ENCODE data around the gene REM1.
"Not testable (repeated sequence)": the region's sequence is repeated elsewhere in the genome, so short reads cannot be mapped to it uniquely, and the experiment has no call there.

The REM1 gene

GRCh38 chr20:31474758-31475427 is at the start of gene REM1, which contains the start of gene DEFB124:
Gene REM1 (plus strand): TSS chr20:31475288. CDS start chr20:31476446, 1,158 bp downstream.
Gene DEFB124 (minus strand): TSS chr20:31475127. CDS start chr20:31473013, 2,114 bp downstream.
- DNase-seq (ENCODE audit: low read depth), result no peak
- TF ChIP-seq CTCF (conservative IDR thresholded peaks at IDR 0.05; ENCODE audit: low read depth, low read length), result no peak
- no peak within 1 kb of the TSS for H3K4me3 ChIP-seq (ENCODE audit: low read depth, low read length)

- DNase-seq (ENCODE audit: low read depth), result no peak
- TF ChIP-seq CTCF (conservative IDR thresholded peaks at IDR 0.05; ENCODE audit: low read depth, low read length), result no peak
Measured at GRCh38 chr20:31425797-31426196, 49.3 kb upstream of the REM1 start.

GRCh38 chr20:31426891-31427551 is 48.1 kb upstream of the REM1 start:
- not testable (repeated sequence) for H3K4me3 ChIP-seq (ENCODE audit: low read depth, low read length); DNase-seq (ENCODE audit: low read depth)

More at GRCh38 chr20:31425797-31426196, 49.3 kb upstream of the REM1 start:
- no peak overlapping the region for H3K4me3 ChIP-seq (ENCODE audit: low read depth, low read length)

- H3K4me3 ChIP-seq (ENCODE audit: low read depth, low read length); DNase-seq (ENCODE audit: low read depth): not testable (repeated sequence)
Measured at GRCh38 chr20:31427576-31427975, 47.5 kb upstream of the REM1 start.

- TF ChIP-seq CTCF (conservative IDR thresholded peaks at IDR 0.05; ENCODE audit: low read depth, low read length), result no peak
- no peak for DNase-seq (ENCODE audit: low read depth)
- no peak overlapping the region for H3K4me3 ChIP-seq (ENCODE audit: low read depth, low read length)
Measured at GRCh38 chr20:31430568-31431115, 44.4 kb upstream of the REM1 start.

- H3K4me3 ChIP-seq (ENCODE audit: low read depth, low read length), result no peak within 1 kb of the TSS
- TF ChIP-seq CTCF (conservative IDR thresholded peaks at IDR 0.05; ENCODE audit: low read depth, low read length), result peak; percentile 13
- no peak for DNase-seq (ENCODE audit: low read depth)
Measured at GRCh38 chr20:31440012-31440659, 35.0 kb upstream of the REM1 start, which contains the start of gene DEFB123. Gene DEFB123 (plus strand): TSS chr20:31440632. CDS start chr20:31440699, 67 bp downstream.

GRCh38 chr20:31446084-31446819 is 28.8 kb upstream of the REM1 start:
- no peak for TF ChIP-seq CTCF (conservative IDR thresholded peaks at IDR 0.05; ENCODE audit: low read depth, low read length)
- no peak overlapping the region for H3K4me3 ChIP-seq (ENCODE audit: low read depth, low read length)

More at GRCh38 chr20:31446084-31446819, 28.8 kb upstream of the REM1 start:
- DNase-seq (ENCODE audit: low read depth), result no peak
